ENCODE measurements around the gene SMG6. TPM values are rescaled to one million over a fixed set of nuclear protein-coding genes. Genes with fewer than 3 reads are reported as not detected.

The SMG6 gene
- total RNA-seq, 1 donor from 2014 or later: 38.1 TPM

- peaks cover 5% of the 10 kb centered on the region for H3K36me3 Mint-ChIP-seq (ENCODE audit: low read depth, unreplicated experiment)
- DNase-seq (ENCODE audit: low spot score): no peak
- peaks cover 19% of the 10 kb centered on the region for H3K4me1 Mint-ChIP-seq (ENCODE audit: unreplicated experiment)
- peak overlapping the region; percentile 28 for H3K4me3 Mint-ChIP-seq (ENCODE audit: unreplicated experiment)
- H3K27me3 Mint-ChIP-seq (ENCODE audit: unreplicated experiment): peaks cover 7% of the 10 kb centered on the region
- no peak overlapping the region for H3K27ac Mint-ChIP-seq (ENCODE audit: unreplicated experiment)
- H3K9me3 Mint-ChIP-seq (ENCODE audit: unreplicated experiment): no peaks in the 10 kb centered on the region
- TF ChIP-seq CTCF (IDR thresholded peaks at IDR 0.05; ENCODE audit: unreplicated experiment): no peak
Observed at GRCh38 chr17:2304931-2305330, 1.3 kb upstream of the SMG6 start.

DNA sequence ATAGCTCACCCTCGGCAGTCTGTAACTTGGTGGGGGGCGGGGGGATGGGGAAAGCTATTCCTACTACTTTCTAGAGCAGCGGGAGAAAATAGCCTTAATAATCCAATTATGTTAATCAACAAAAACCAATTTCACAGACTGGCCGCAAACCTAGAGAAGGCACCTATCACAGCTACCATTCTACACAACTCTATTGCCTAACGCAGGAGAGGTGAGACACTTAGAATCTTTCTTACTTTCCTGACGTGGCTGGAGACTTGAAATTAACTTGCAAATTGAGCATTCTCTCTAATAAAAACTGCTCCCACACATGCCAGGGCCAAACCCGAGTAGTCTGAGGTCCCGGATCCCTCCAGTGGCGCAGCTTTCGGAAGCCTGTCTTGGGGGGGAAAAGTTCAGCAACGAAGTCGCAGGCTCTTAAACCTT lies 794 bp downstream of the SMG6 start:
- Mint-ChIP-seq H3K4me1 (ENCODE audit: unreplicated experiment) (peaks cover 23% of the 10 kb centered on the region), H3K9me3 (ENCODE audit: unreplicated experiment) (no peaks in the 10 kb centered on the region), H3K4me3 (ENCODE audit: unreplicated experiment) (peak overlapping the region; percentile 95), H3K36me3 (ENCODE audit: low read depth, unreplicated experiment) (peaks cover 11% of the 10 kb centered on the region), H3K27me3 (ENCODE audit: unreplicated experiment) (peaks cover 7% of the 10 kb centered on the region), H3K27ac (ENCODE audit: unreplicated experiment) (peak overlapping the region; percentile 67)
- no peak for TF ChIP-seq CTCF (IDR thresholded peaks at IDR 0.05; ENCODE audit: unreplicated experiment)
- no peak for DNase-seq (ENCODE audit: low spot score)

DNA sequence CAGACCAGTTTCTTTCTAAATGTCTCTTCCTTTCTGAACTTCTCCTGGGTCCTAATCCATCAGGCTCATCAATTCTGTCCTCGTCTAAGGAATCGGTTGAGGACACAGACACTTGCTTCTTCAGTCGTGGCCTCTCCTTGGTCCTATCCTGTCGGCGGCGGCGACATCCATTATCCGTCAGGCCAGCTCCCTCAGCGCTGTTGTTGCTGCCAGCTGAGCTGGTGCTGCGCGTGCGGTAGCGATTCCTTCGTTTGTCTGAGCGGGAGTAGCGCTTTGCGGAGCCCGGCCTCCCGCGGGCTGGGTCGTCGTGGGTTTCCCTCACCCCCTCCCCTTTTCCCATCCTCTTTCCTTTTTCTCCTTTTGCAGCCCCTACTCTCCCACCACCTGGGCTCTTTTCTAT lies 3.8 kb downstream of the SMG6 start:
- Mint-ChIP-seq H3K4me3 (ENCODE audit: unreplicated experiment) (peak overlapping the region; percentile 33), H3K36me3 (ENCODE audit: low read depth, unreplicated experiment) (peaks cover 29% of the 10 kb centered on the region), H3K4me1 (ENCODE audit: unreplicated experiment) (peaks cover 19% of the 10 kb centered on the region), H3K27ac (ENCODE audit: unreplicated experiment) (peak overlapping the region; percentile 73), H3K27me3 (ENCODE audit: unreplicated experiment) (peaks cover 7% of the 10 kb centered on the region), H3K9me3 (ENCODE audit: unreplicated experiment) (no peaks in the 10 kb centered on the region)
- DNase-seq (ENCODE audit: low spot score): no peak
- TF ChIP-seq CTCF (IDR thresholded peaks at IDR 0.05; ENCODE audit: unreplicated experiment): no peak

DNA sequence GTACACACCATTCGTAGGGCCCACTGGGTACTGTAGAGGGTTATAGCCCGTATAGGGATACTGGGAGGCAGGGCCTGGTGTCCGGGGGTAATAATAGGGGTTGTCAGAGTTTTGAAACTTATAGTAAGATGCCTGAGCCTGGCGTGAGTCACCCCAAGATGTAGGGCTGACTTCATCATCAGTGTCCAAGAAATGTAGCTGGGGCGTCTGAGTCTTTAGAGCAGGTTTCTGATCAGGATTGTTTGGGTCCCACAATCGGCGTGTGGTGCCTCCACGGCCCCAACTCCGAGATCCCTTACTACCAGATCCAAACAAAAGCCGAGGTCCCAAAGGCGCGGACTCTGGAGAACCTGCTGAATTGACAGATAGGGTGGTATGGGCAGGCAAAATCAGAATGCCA lies 4.4 kb downstream of the SMG6 start:
- Mint-ChIP-seq H3K9me3 (ENCODE audit: unreplicated experiment) (no peaks in the 10 kb centered on the region), H3K4me3 (ENCODE audit: unreplicated experiment) (no peak overlapping the region), H3K27me3 (ENCODE audit: unreplicated experiment) (peaks cover 7% of the 10 kb centered on the region), H3K27ac (ENCODE audit: unreplicated experiment) (no peak overlapping the region), H3K4me1 (ENCODE audit: unreplicated experiment) (peaks cover 19% of the 10 kb centered on the region), H3K36me3 (ENCODE audit: low read depth, unreplicated experiment) (peaks cover 34% of the 10 kb centered on the region)
- TF ChIP-seq CTCF (IDR thresholded peaks at IDR 0.05; ENCODE audit: unreplicated experiment): no peak
- DNase-seq (ENCODE audit: low spot score): no peak

- Mint-ChIP-seq H3K9me3 (ENCODE audit: unreplicated experiment) (no peaks in the 10 kb centered on the region), H3K27me3 (ENCODE audit: unreplicated experiment) (no peaks in the 10 kb centered on the region), H3K36me3 (ENCODE audit: low read depth, unreplicated experiment) (peaks cover 41% of the 10 kb centered on the region), H3K27ac (ENCODE audit: unreplicated experiment) (no peak overlapping the region), H3K4me1 (ENCODE audit: unreplicated experiment) (peaks cover 11% of the 10 kb centered on the region), H3K4me3 (ENCODE audit: unreplicated experiment) (no peak overlapping the region)
- DNase-seq (ENCODE audit: low spot score): no peak
- TF ChIP-seq CTCF (IDR thresholded peaks at IDR 0.05; ENCODE audit: unreplicated experiment): no peak
Observed at GRCh38 chr17:2297023-2297422, 6.6 kb downstream of the SMG6 start.

Measured in endothelial cell (in vitro differentiated cells).